LNCAP (cell line): ENCODE data around the gene PCDH12.

Experiments
- CTCF ChIP-seq: fragments of 450-650 bp; IDR thresholded peaks from 2 replicates; pipeline ENCODE4 v1.5.1; 2017; ENCODE audit warnings: mild to moderate bottlenecking

The PCDH12 gene

GRCh38 chr5:141917760-141918159 is 40.2 kb downstream of the PCDH12 start:
- TF ChIP-seq CTCF = no peak

- TF ChIP-seq CTCF = no peak
Observed at GRCh38 chr5:141916522-141916921, 41.5 kb downstream of the PCDH12 start.

- TF ChIP-seq CTCF = no peak
Observed at GRCh38 chr5:141915881-141916336, 42.1 kb downstream of the PCDH12 start.

- TF ChIP-seq CTCF = no peak
Observed at GRCh38 chr5:141914797-141915196, 43.2 kb downstream of the PCDH12 start.

- no peak for TF ChIP-seq CTCF
Observed at GRCh38 chr5:141914199-141914743, 43.7 kb downstream of the PCDH12 start.

GRCh38 chr5:141913560-141914198 is 44.3 kb downstream of the PCDH12 start:
- TF ChIP-seq CTCF = no peak

- TF ChIP-seq CTCF = no peak
Observed at GRCh38 chr5:141910271-141910673, 47.7 kb downstream of the PCDH12 start.
